Skeletal muscle cell (primary cell): ENCODE results near the gene SEMA4C.
A peak's percentile ranks its signal among the peaks of the same experiment; 100 is the strongest.

Source experiments
- DNase-seq: peaks from one replicate; pipeline ENCODE4 v3.0.0-alpha.2; 2010; ENCODE audit warnings: low read depth
- H3K4me3 ChIP-seq: 2 replicates; pipeline ENCODE4 v1.5.1; 2011; ENCODE audit warnings: low read depth, mild to moderate bottlenecking, control low read depth, low read length, moderate library complexity

The SEMA4C gene

GRCh38 chr2:96884299-96885094 lies 14.6 kb upstream of the SEMA4C start:
- H3K4me3 ChIP-seq: no peak overlapping the region
- no peak for DNase-seq

GRCh38 chr2:96883306-96883705 lies 13.4 kb upstream of the SEMA4C start:
- no peak for DNase-seq
- H3K4me3 ChIP-seq: no peak overlapping the region

- no peak for DNase-seq
- H3K4me3 ChIP-seq: no peak overlapping the region
These were observed 13.0 kb upstream of the SEMA4C start for GRCh38 chr2:96882906-96883305.

- H3K4me3 ChIP-seq: no peak overlapping the region
- no peak for DNase-seq
These were observed 12.3 kb upstream of the SEMA4C start for GRCh38 chr2:96882230-96882629.

GRCh38 chr2:96881349-96882195 lies 11.7 kb upstream of the SEMA4C start:
- H3K4me3 ChIP-seq: no peak overlapping the region
- no peak for DNase-seq

GRCh38 chr2:96880891-96881273 lies 11.0 kb upstream of the SEMA4C start:
- H3K4me3 ChIP-seq: no peak overlapping the region
- DNase-seq: no peak

- DNase-seq: no peak
These were observed 9.7 kb upstream of the SEMA4C start for GRCh38 chr2:96879545-96880040.

GRCh38 chr2:96878796-96879544 lies 9.1 kb upstream of the SEMA4C start:
- no peak for DNase-seq
- H3K4me3 ChIP-seq: no peak overlapping the region

More at GRCh38 chr2:96879545-96880040, 9.7 kb upstream of the SEMA4C start:
- no peak overlapping the region for H3K4me3 ChIP-seq

GRCh38 chr2:96878171-96878570 lies 8.3 kb upstream of the SEMA4C start:
- no peak for DNase-seq
- no peak overlapping the region for H3K4me3 ChIP-seq

- no peak overlapping the region for H3K4me3 ChIP-seq
- no peak for DNase-seq
These were observed 7.8 kb upstream of the SEMA4C start for GRCh38 chr2:96877631-96878092.

GRCh38 chr2:96877042-96877451 lies 7.2 kb upstream of the SEMA4C start:
- DNase-seq: no peak
- no peak overlapping the region for H3K4me3 ChIP-seq

- no peak overlapping the region for H3K4me3 ChIP-seq
- DNase-seq: no peak
These were observed 6.6 kb upstream of the SEMA4C start for GRCh38 chr2:96876269-96877041.

GRCh38 chr2:96875498-96876268 lies 5.8 kb upstream of the SEMA4C start:
- DNase-seq: no peak
- H3K4me3 ChIP-seq: no peak overlapping the region

GRCh38 chr2:96874198-96874831 lies 4.4 kb upstream of the SEMA4C start:
- H3K4me3 ChIP-seq: no peak overlapping the region
- no peak for DNase-seq

- no peak for DNase-seq
- no peak overlapping the region for H3K4me3 ChIP-seq
These were observed 3.8 kb upstream of the SEMA4C start for GRCh38 chr2:96873651-96874096.

GRCh38 chr2:96872591-96873349 lies 2.9 kb upstream of the SEMA4C start:
- DNase-seq: no peak
- no peak overlapping the region for H3K4me3 ChIP-seq

- H3K4me3 ChIP-seq: peak overlapping the region; percentile 77
- DNase-seq: no peak
These were observed 861 bp upstream of the SEMA4C start for GRCh38 chr2:96870626-96871255.
